Liver (tissue), 9 donors: Measurements from ENCODE around the gene CPSF3. TPM values are rescaled to one million over a fixed set of nuclear protein-coding genes. Genes with fewer than 3 reads are reported as not detected.

Experiments used
- DNase-seq: peaks from one replicate; pipeline ENCODE4 v3.0.0-alpha.2; 2017; ENCODE audit warnings: low spot score
- H3K27ac ChIP-seq, 2 donors: one replicate each; pipeline ENCODE4 v1.7.0; 2013; ENCODE audit warnings: inconsistent platforms in 2 of 2, low read length in 2 of 2, control low read depth in 1 of 2, low read depth in 1 of 2, mild to moderate bottlenecking in 1 of 2
- H3K27me3 ChIP-seq, 4 donors: one replicate each; pipeline versions ENCODE4 v1.6.1 to v1.7.0; 2013; ENCODE audit warnings: low read length in 3 of 4, inconsistent platforms in 1 of 4, mild to moderate bottlenecking in 1 of 4, moderate library complexity in 1 of 4; ENCODE audit not compliant: control insufficient read depth in 4 of 4, insufficient read depth in 4 of 4
- H3K36me3 ChIP-seq, 4 donors: one replicate each; pipeline versions ENCODE4 v1.6.1 to v1.7.0; 2013; ENCODE audit warnings: low read length in 3 of 4, mild to moderate bottlenecking in 3 of 4, low read depth in 1 of 4, moderate library complexity in 1 of 4; ENCODE audit not compliant: control insufficient read depth in 4 of 4, insufficient read depth in 3 of 4
- H3K4me1 ChIP-seq, 4 donors: one replicate each; pipeline versions ENCODE4 v1.6.1 to v1.7.0; 2013; ENCODE audit warnings: low read length in 3 of 4, mild to moderate bottlenecking in 3 of 4, moderate library complexity in 1 of 4; ENCODE audit not compliant: control insufficient read depth in 4 of 4, insufficient read depth in 4 of 4
- H3K4me3 ChIP-seq, 3 donors: one replicate each; pipeline versions ENCODE4 v1.6.1 to v1.7.0; 2013; ENCODE audit warnings: low read length in 3 of 3, control low read depth in 1 of 3, low read depth in 1 of 3, mild to moderate bottlenecking in 1 of 3
- H3K9ac ChIP-seq, 2 donors: one replicate each; pipeline ENCODE4 v1.7.0; 2013; ENCODE audit warnings: low read length in 2 of 2, mild to moderate bottlenecking in 2 of 2, moderate library complexity in 2 of 2, control low read depth in 1 of 2, low read depth in 1 of 2
- H3K9me3 ChIP-seq, 4 donors: one replicate each; pipeline versions ENCODE4 v1.6.1 to v1.7.0; 2013; ENCODE audit warnings: low read length in 3 of 4; ENCODE audit not compliant: control insufficient read depth in 4 of 4
- CTCF ChIP-seq: fragments of 150-350 bp; IDR thresholded peaks from 2 replicates; pipeline ENCODE4 v1.5.1; 2017; ENCODE audit warnings: improper control_type of control experiment, low read depth, low read length; ENCODE audit not compliant: missing input control
- EGR1 ChIP-seq, 2 donors: IDR thresholded peaks; 2 replicates each; pipeline ENCODE4 v1.6.1; 2016 to 2018; ENCODE audit warnings: antibody characterized with exemption in 2 of 2, low read depth in 2 of 2
- FOXA1 ChIP-seq: IDR thresholded peaks from 2 replicates; pipeline ENCODE4 v1.6.1; 2016; ENCODE audit warnings: antibody characterized with exemption
- GABPA ChIP-seq, 2 donors: IDR thresholded peaks in 1 of 2; conservative IDR thresholded peaks in 1 of 2; 2 replicates each; pipeline ENCODE4 v1.6.1; 2016; ENCODE audit warnings: antibody characterized with exemption in 2 of 2, mild to moderate bottlenecking in 1 of 2, moderate library complexity in 1 of 2
- HNF4A ChIP-seq, 2 donors: conservative IDR thresholded peaks; 2 replicates each; pipeline ENCODE4 v1.6.1; 2016; ENCODE audit warnings: antibody characterized with exemption in 2 of 2, mild to moderate bottlenecking in 2 of 2
- HNF4G ChIP-seq: IDR thresholded peaks from 2 replicates; pipeline ENCODE4 v1.6.1; 2016; ENCODE audit warnings: antibody characterized with exemption
- JUND ChIP-seq, 2 donors: IDR thresholded peaks; 2 replicates each; pipeline ENCODE4 v1.6.1; 2016; ENCODE audit warnings: antibody characterized with exemption in 2 of 2
- NR2F2 ChIP-seq: IDR thresholded peaks from 2 replicates; pipeline ENCODE4 v1.6.1; 2016; ENCODE audit warnings: antibody characterized with exemption
- RAD21 ChIP-seq, 2 donors: IDR thresholded peaks; 2 replicates each; pipeline ENCODE4 v1.6.1; 2016; ENCODE audit warnings: antibody characterized with exemption in 2 of 2, mild to moderate bottlenecking in 2 of 2
- REST ChIP-seq: IDR thresholded peaks from 2 replicates; pipeline ENCODE4 v1.6.1; 2016; ENCODE audit warnings: antibody characterized with exemption, mild to moderate bottlenecking
- SP1 ChIP-seq: IDR thresholded peaks from 2 replicates; pipeline ENCODE4 v1.6.1; 2018; ENCODE audit warnings: antibody characterized with exemption, mild to moderate bottlenecking
- TAF1 ChIP-seq: conservative IDR thresholded peaks from 2 replicates; pipeline ENCODE4 v1.6.1; 2016; ENCODE audit warnings: antibody characterized with exemption, mild to moderate bottlenecking
- YY1 ChIP-seq: IDR thresholded peaks from 2 replicates; pipeline ENCODE4 v1.6.1; 2016; ENCODE audit warnings: antibody characterized with exemption, mild to moderate bottlenecking
- WGBS: extraction: QIAGEN DNeasy Blood & Tissue Kit; methylation state at CpG from one replicate; pipeline ENCODE4 v1.1.7; 2013; 5-methylcytosine and 5-hydroxymethylcytosine counted together
- polyA plus RNA-seq, 2 donors: library from polyadenylated mRNA; stranded (reverse) in 1 of 2; unstranded in 1 of 2; fragments of 200-250 nt in 1 of 2; fragments of >200 nt in 1 of 2; fragmentation: Nextera tagmentation in 1 of 2; extraction: Ambion mirVana in 1 of 2; gene quantifications; one replicate each; pipeline versions ENCODE4 v1.2.1 to v1.2.3, GENCODE V29; 2013 to 2015
- total RNA-seq, 2 donors: library from RNA; depleted of rRNA; stranded (reverse); fragments of >200 nt; gene quantifications; one replicate each; pipeline ENCODE4 v1.2.3, GENCODE V29; 2014
- TF ChIP-seq, protein P1 (sequence below): IDR thresholded peaks from 2 replicates; pipeline ENCODE4 v1.6.1; 2016; ENCODE audit warnings: antibody characterized with exemption
- TF ChIP-seq, protein P2 (sequence below): IDR thresholded peaks from 2 replicates; pipeline ENCODE4 v1.6.1; 2016; ENCODE audit warnings: antibody characterized with exemption
- donor health status: healthy.
- donor health status: healthy.
- donor health status: healthy.
- donor health status: healthy.
- donor health status: healthy.

CPSF3 gene
- total and polyA plus RNA-seq, 4 donors: 8.7 to 32.2 (median 16.9) TPM

DNA sequence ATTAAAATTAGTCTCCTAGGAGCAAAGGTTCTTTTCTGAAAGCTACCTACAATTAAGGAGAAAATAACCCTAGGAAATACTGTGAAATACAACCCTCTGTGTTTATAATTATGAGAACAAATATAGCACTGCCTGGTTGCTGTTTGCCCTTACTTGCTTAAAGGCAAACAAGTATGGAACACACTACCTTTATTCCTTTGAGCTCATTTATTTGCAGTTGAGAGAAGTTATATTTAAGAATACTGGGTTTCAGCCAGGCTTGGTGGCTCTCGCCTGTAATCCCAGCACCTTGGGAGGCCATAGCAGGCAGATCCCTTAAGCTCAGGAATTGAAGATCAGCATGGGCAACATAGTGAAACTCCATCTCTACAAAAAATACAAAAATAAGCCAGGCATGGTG lies 27.8 kb downstream of the CPSF3 start:
- Histone ChIP-seq H3K27ac (no peak overlapping the region), H3K36me3 (peaks cover 3 to 21% (median 12%) of the 10 kb centered on the region in 4 donors), H3K4me3 (no peak overlapping the region), H3K9ac (no peak overlapping the region), H3K27me3 (no peaks in the 10 kb centered on the region), H3K4me1 (no peaks in the 10 kb centered on the region), H3K9me3 (no peaks in the 10 kb centered on the region)
- WGBS: 93% methylated on average over 1 of the region's 1 CpG
- no peak for TF ChIP-seq YY1
- no peak for DNase-seq

DNA sequence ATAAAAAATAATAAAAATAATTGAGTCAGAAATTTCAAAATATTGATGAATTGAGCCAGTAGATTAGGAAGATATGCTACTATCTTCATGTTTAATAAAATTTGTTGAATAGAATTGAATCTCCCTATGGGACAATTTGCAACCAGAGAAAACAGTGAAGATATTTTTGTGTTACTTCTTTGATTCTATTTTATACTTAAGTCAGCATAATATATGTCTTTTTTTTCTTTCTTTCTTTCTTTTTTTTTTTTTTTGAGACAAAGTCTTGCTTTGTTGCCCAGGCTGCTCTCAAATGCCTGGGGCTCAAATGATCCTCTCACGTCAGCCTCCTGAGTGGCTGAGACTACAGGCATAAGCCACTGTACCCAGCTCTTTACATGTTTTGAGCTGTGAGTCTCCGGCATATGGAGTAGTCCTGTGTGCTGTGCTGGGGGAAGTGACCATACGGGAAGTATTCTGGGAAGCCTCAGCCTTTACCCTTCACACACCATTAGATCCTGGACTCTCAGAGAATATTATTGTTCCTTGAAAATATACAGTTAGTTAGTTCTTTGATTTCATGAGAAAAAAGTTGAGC lies 37.1 kb downstream of the CPSF3 start:
- TF ChIP-seq CTCF (no peak), RAD21 (IDR thresholded peaks at IDR 0.05) (no peak), EGR1 (IDR thresholded peaks at IDR 0.05; ENCODE audit: low read depth in 2 of 2) (no peak), TAF1 (no peak), HNF4A (conservative IDR thresholded peaks at IDR 0.05) (no peak), JUND (IDR thresholded peaks at IDR 0.05) (no peak), SP1 (no peak), NR2F2 (no peak), HNF4G (no peak), FOXA1 (no peak), GABPA (IDR thresholded peaks at IDR 0.05 in 1 of 2, conservative IDR thresholded peaks at IDR 0.05 in 1 of 2) (no peak)
- TF ChIP-seq, protein P1, sequence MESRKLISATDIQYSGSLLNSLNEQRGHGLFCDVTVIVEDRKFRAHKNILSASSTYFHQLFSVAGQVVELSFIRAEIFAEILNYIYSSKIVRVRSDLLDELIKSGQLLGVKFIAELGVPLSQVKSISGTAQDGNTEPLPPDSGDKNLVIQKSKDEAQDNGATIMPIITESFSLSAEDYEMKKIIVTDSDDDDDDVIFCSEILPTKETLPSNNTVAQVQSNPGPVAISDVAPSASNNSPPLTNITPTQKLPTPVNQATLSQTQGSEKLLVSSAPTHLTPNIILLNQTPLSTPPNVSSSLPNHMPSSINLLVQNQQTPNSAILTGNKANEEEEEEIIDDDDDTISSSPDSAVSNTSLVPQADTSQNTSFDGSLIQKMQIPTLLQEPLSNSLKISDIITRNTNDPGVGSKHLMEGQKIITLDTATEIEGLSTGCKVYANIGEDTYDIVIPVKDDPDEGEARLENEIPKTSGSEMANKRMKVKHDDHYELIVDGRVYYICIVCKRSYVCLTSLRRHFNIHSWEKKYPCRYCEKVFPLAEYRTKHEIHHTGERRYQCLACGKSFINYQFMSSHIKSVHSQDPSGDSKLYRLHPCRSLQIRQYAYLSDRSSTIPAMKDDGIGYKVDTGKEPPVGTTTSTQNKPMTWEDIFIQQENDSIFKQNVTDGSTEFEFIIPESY: no peak
- TF ChIP-seq, protein P2, sequence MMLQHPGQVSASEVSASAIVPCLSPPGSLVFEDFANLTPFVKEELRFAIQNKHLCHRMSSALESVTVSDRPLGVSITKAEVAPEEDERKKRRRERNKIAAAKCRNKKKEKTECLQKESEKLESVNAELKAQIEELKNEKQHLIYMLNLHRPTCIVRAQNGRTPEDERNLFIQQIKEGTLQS: no peak
- no peak for DNase-seq
- no peaks in the 10 kb centered on the region for H3K27me3 ChIP-seq
- H3K9ac ChIP-seq: no peak overlapping the region
- H3K4me1 ChIP-seq: no peaks in the 10 kb centered on the region
- 98% methylated on average over 3 of the region's 3 CpGs for WGBS
- H3K36me3 ChIP-seq: peaks cover 4 to 28% (median 9%) of the 10 kb centered on the region in 4 donors
- no peak overlapping the region for H3K27ac ChIP-seq
- H3K9me3 ChIP-seq: no peaks in the 10 kb centered on the region
- H3K4me3 ChIP-seq: no peak overlapping the region

- Histone ChIP-seq H3K36me3 (peaks cover 4 to 28% (median 11%) of the 10 kb centered on the region in 4 donors), H3K4me3 (no peak overlapping the region), H3K9me3 (no peaks in the 10 kb centered on the region), H3K4me1 (no peaks in the 10 kb centered on the region), H3K27ac (no peak overlapping the region), H3K27me3 (no peaks in the 10 kb centered on the region), H3K9ac (no peak overlapping the region)
- WGBS: 97% methylated on average over 3 of the region's 3 CpGs
- DNase-seq: no peak
- TF ChIP-seq SP1 (no peak), REST (no peak), HNF4A (conservative IDR thresholded peaks at IDR 0.05) (no peak), NR2F2 (no peak), HNF4G (no peak), JUND (IDR thresholded peaks at IDR 0.05) (no peak), YY1 (no peak), GABPA (IDR thresholded peaks at IDR 0.05 in 1 of 2, conservative IDR thresholded peaks at IDR 0.05 in 1 of 2) (no peak)
- TF ChIP-seq, protein P1: no peak
Observed at GRCh38 chr2:9461079-9461478, 37.6 kb downstream of the CPSF3 start.
